HG03060 (cell line): Measurements from ENCODE around the gene GJD4.
A peak's percentile ranks its signal among the peaks of the same experiment; 100 is the strongest.

ENCODE experiments used
- ATAC-seq: cut with Tn5 transposase; IDR thresholded peaks from one replicate; pipeline ENCODE4 v1.9.1; 2021; ENCODE audit warnings: low read depth, moderate number of reproducible peaks; ENCODE audit not compliant: unreplicated experiment

Gene GJD4

DNA sequence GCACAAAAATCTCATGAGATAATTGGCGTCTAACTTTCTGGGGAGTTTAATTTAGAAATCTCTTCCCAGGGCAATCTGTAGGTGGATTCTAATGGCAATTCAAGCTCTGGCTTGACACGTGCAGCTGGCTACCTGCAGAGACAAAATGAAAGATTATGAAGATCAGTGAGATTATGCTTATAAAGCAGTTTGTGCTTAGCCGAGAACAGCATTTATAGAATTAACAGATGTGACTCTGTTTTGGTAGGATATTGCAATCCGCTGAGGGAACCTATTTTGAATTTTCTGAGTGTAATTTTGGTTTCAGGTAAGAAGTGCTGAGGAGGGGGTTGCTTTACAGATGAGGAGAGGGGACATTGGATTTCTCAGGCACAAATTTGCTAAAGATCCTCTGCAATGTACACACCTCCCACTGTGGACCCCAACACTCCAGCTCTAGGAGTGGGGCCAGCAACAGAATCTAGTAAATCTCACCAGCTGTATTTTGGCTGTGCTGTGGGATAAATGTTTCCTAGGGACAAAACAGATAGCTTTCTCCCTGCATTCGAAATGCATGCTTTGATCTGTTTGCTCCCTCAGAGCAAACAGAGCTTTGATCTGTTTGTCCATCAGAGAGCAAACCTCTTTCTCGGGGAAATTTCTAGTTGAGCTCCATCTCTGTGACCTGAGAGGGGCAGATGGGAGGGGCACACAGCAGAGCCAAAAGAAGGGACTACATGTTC is 7.4 kb downstream of the GJD4 start:
- no peak for ATAC-seq

DNA sequence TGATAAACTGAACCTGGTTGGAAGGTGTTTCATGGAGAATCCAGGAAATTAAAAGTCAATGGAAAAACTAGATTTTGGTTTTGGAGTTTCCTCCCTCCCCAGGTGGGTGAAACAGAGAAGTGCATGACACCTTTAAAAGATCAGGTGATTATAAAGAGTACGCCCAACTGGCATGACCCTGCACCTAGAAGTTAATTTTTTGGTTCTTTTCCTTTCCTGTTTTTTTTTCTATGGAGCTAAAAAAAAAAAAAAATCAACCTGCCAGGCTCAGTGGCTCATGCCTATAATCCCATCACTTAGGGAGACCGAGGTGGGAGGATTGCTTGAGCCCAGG is 7.9 kb downstream of the GJD4 start:
- ATAC-seq = no peak

DNA sequence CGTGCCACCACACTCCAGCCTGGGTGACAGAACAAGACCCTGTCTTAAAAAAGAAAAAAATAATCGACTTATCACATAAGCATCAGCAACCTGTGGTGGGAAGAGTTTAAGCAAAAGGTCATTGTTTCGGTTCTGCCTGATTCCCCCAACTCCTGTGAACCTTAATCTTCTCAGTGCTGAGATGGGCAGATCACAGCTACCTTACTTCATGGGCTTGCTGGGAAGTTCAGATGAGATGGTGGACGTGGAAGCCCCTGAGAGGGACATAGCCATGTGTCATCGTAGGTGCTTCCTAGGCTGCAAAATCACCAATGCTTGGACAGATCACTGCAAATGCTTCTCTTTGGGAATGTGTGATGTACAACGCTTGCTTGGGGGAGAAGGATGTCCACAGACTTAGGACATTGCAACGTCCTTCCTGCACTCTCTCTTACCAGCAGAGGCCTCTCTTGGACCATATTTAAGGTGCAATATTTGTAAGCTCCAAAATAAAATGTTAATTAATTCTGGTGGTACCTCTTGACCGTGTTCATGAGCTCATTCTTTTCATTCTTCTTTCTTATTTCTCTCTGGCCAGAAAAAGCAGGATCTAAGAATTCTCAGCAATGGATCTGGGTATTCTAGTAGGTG is 8.6 kb downstream of the GJD4 start:
- no peak for ATAC-seq

DNA sequence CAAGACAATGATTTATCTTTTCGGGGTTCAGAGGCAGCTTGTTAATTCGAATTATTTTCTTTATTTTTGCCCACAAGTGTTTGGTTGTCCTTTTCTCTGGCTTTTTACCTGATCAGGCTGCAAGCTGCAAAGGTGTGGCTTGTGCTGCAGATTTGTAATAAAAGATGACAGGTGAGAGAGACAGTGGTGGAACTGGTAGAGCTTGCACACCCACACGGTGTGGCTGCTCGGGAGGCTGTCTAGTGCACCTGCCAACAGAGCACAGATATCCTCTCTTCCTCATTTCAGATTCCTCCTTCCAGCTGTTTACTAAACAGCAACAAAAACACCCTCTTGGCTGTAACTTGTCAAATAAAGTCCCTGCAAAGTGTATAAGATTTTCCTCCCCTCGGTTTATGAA is 9.2 kb downstream of the GJD4 start:
- ATAC-seq = no peak

DNA sequence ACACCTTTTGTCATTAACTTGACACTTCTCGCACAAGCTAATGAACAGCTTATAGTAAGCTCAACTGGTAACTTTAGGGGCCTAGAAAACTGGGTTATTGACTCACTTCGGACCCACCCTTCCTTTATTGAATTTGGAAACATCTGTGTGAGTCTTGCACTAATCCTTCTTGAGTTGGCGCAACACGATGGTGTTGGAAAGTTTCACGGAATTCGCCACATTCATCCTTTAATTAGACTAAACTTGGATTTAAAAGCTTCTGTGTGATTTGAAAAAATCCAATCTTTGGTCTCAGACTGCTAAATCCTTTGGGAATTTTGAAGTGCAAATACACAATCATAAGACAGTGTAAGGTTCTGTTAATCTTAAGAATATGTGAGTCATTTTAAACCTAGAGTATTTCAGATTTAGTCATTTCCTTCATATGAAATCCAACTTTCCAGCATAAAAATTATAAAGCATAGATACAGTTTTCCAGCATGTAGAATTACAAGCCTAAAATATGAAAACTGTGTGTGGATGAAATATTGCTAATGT is 21.9 kb downstream of the GJD4 start:
- no peak for ATAC-seq

DNA sequence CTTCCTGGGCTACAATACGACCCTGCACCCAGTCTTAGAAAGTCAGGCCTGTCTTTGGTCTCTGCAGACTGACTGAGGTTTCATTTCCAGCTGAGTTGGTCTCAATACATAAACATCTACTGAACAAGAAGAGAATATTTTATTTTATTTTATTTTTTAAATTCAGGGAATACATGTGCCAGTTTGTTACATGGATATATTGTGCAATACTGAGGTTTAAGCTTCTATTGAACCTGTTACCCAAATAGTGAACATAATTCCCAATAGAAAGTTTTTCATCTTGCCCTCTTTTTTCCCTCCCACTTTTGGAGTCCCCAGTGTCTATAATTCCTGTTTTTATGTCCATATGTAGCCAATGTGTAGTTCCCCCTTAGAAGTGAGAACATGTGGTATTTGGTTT is 26.3 kb downstream of the GJD4 start:
- ATAC-seq = no peak

DNA sequence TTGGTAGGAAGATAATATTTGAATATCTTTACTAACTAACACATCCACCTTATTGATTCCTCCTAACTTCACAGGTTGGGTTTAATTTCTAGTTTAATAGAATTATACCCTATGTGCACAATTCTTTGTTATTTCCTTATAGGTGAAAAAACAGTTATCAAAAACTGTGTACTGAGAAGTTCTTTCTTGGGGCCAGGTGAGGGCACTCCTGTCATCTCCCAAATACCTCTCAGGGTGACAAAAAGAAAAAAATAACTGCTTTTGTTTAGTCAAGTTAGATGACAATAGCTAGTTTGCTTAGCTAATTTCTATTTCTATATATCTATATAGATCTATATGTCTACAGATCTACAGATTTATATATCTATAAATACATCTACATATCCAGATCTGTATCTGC is 26.9 kb downstream of the GJD4 start:
- ATAC-seq = no peak

DNA sequence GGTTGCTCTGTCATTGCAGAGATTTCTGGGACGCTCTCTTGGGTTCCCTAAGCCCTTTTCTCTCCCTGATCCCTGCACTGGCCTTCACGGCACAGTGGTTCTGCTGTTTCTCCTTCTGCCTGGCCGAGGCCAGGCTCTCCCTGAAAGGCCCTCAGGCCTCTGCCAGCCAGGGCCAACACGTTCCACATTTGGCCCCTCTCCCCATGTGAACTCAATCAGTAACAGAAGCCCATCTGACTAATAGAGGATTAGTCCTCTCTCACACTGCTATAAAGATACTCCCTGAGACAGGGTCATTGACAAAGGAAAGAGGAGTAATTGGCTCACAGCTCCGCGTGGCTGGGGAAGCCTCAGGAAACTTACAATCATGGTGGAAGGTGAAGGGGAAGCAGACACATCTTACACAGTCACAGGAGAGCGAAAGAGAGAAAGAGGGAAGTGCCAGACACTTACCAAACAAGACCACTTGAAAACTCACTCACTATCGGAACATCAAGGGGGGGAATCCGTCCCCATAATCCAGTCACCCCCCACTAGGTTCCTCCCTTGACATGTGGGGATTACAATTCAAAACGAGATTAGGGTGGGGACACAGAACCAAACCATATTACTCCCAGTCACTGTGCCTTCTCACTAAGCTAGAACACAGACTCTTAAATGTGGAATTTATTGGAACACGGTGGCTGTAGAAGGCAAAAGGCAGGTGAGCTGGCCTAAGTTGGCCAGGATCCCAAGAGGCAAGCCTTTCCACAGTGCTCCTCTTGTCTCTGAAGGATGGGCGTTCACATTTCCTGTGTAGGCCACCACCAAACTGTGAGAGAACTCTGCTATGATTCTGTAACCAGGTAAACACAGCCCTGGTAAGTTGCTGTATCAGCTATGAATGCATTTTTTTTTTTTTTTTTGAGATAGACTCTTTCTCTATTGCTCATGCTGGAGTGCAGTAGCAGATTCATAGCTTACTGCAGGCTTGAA is 28.2 kb downstream of the GJD4 start:
- no peak for ATAC-seq

DNA sequence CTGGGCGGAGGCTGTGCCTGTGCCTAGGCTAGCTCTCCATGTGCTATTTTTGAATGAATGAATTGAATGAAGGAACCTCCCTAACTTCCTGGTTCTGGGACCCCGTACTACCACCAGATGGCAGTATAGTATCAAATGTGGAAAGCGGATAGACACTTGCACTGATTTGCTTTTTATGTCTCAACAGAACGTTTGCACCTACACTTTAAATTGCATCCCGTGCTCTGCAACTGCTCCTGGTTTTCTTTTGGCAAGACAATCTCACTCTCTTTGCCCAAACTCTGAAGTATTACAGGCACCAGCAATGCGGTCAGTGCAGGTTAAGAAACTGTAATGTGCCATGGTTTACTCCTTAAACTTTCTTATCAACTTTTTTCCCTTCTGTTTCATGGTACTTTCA is 30.4 kb downstream of the GJD4 start:
- ATAC-seq = no peak

DNA sequence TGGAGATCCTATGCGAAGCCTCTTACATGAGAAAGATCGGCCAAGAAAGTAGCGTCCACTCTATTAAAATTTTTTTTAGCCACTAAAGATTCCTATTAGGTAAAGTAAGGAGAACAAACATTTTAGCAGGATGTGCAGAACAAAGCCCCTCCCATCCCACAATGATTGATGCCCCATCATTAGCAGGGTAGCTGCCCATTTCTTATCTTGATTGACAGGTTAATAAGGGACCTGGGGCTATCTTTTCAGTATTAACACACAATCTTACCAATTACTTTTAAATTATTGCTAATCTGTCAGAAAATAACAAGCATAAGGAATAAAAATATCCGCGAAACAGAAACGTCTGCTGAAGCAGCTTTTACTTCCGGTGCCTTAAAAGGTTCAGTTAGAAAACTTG is 31.8 kb downstream of the GJD4 start:
- ATAC-seq = no peak

DNA sequence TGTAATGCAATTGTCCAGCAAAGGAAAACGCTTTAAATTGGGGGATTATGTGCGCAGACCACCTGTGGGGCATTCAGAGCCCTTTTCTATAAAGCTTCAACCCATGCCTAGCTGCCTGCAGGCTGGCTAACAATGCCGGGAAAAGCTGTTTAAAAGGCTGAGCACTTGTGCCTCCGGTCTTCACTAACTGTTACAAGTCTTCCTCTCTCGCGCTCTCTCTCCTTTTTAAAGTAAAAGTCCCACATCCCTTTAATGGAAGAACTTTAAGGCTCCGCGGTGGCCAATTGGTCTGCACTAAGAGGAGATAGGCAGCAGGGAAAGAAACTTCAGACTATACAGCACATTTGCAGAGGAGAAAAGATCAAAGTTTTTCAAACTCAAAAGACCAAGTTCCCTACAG is 32.3 kb downstream of the GJD4 start:
- ATAC-seq = no peak

DNA sequence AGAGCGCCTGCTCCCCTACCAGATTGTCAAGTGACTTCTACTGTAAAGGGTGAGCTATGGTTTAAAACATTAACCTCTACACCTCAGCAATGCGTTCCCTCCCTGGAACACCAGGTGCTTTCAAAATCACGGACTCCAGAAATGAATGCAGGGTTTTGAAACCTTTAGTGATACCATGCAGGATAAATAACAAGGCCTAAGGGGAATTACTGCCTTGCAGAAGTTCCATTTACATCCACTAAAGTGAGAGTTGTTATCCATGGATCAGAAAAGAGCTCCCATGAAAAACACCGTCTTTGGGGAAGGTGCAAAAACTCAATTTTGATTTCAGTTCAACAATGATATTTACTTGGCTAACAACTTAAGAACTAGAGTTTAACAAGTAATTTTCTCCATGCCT is 33.0 kb downstream of the GJD4 start:
- ATAC-seq = no peak

DNA sequence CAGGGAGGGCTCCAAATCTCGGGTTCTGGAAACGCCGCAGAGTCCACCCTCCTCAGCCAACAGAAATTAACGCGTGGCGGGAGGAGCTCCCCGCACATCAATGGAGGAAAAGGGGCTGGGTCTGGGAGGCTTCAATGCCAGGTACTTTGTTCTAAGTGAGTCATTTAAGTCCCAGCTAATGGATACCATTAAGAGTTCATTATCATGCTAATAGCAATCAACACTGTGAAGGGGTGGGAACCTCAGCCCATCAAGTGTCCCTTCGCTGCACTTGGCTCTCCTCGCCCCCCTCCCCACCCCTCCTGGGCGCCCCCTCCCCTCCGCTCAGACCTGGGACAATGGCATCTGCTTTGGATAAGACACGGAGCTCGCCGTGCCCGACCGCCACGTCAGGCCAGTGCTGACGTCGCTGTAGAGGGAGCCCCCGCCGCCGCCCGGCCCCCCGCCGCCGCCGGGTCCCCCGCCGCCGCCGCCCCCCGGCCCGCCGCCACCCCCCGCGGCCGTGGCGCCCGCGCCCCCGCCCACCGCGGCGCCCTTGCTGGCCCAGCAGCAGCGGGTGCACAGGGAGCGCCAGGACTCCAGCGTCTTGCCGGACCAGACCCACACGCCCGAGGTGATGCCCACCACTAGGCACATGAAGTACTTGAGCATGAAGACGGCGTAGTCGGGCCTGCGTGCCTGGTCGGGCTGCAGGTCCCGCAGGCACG is 34.0 kb downstream of the GJD4 start:
- no peak for ATAC-seq

DNA sequence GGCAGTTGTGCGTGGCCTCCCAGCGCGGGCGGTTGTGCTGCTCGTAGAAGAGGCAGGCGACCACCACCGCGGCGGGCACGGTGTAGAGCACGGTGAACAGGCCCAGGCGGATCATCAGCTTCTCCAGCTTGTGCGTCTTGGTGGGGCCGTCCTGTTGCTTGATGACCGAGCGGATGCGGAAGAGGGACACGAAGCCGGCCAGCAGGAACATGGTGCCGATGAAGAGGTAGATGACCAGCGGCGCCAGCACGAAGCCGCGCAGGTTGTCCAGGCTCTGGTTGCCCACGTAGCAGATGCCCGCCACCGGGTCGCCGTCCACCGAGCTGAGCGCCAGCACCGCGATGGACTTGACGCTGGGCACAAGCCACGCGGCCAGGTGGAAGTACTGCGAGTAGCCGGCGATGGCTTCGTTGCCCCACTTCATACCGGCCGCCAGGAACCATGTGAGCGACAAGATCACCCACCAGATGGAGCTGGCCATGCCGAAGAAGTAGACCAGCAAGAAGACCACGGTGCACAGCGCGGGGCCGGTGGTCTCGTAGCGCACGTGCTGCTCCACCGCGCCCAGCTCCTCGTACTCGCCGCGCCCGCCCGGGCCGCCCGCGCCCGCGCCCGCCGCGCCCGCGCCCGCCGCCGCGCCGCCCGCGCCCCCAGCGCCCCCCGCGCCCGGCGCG is 34.7 kb downstream of the GJD4 start:
- ATAC-seq = no peak

DNA sequence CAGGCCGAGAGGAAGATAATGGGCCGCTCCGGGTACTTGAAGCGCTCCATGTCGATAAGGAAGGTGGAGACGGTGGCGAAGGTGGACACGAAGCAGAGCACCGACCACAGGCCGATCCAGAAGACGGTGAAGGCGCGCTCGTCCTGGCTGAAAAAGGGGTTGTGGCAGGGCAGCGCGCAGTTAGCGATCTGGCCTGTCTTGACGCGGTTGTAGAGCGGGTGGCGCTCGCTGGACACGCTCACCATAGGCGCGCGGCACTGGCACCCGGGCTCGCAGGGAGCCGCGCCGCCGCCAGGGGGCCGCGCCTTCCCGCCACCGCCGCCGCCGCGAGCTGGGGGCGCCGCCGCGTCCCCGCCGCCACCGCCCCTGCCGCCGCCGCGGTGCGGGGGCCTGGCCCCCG is 35.3 kb downstream of the GJD4 start:
- ATAC-seq = no peak

DNA sequence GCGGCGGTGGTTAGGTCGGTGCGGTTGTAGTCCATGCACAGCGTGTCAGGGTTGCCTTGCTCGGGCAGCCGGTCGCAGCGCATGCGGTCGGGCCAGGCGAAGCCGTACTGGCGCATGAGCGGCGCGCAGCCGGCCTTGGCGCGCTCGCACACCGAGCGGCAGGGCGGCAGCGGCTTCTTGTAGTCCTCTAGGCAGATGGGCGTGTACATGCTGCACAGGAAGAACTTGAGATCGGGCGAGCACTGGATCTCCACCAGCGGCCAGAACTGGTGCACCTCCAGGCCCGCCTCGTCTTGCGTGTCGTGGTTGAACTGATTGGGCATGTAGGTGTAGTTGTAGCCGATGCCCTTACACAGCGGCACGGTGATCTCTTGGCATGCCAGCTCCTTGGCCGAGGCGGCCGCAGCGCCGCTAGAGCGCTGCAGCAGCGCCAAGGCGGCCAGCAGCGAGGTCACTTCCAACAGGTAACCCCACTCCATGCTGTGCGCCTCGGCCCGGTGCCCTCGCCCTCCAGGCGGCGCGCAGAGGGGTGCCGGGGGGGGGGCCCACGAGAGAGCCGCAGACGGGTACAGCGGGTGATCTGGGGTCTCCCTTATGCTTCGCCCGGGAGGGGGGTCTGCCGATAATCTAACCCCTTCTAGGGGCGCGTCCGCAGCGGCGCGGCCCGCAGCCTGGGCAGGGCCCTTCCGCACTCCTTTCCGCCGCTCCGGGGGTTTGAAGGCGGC is 36.0 kb downstream of the GJD4 start:
- ATAC-seq = no peak

DNA sequence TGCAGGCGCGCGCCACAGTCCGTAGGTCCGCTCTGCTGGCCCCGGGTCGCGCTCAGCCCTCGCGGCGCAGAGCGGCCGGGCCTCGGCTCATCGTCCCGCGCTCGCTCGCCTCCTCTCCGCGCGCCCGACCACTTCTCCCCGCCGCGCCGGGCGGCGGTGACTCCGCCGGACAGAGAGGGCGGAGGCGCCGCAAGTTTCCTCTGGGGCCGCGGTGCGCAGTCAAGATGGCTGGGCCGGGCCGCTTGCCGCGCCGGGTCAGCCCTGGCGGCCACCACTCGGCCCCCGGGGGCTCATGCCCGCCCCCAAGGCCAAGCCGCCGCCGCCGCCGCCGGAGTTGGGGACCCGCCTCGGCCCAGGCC is 36.5 kb downstream of the GJD4 start:
- peak; percentile 15 for ATAC-seq

DNA sequence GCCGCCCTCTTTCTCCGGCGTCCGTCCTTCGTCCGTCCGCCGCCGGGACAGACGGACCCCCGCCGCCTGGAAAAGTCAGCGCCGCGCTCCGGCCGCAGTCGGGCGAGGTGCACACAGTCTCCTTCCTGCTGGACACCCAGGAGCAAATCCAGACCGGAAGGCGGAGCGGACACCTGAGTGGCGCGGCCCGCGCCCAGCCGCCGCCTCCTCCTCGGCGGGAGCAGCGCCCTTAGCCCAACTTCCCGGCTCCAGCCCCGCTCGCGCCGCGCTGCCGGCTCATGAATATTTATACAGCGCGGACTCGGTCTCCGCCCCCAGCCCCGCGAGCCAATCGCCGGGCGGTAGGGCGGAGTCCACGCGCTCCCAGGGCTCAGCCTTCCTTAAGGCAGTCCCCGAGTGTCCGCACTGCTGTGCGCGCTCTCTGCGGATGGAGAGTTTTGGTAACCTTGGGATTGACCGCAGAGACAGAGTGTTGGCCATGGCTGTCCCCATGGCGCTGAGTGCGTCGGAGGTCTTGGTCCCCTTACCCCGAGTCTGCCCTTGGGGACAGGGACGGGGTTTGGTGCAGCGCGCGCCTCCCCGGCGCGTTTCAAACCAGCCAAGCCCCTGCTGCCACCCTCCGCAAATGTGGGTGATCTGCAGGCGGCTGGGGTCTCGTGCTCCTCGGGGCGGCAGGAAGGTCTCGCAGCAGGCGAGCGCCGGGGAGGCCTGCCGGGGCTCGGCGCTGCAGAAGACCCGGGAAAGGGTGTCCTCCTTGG is 37.1 kb downstream of the GJD4 start, which contains the start of gene FZD8:
Gene FZD8 (minus strand): TSS at position 262 of the 758 bp plus-strand sequence. CDS start 867 bp downstream, outside the sequence.
- ATAC-seq = peak; percentile 85

DNA sequence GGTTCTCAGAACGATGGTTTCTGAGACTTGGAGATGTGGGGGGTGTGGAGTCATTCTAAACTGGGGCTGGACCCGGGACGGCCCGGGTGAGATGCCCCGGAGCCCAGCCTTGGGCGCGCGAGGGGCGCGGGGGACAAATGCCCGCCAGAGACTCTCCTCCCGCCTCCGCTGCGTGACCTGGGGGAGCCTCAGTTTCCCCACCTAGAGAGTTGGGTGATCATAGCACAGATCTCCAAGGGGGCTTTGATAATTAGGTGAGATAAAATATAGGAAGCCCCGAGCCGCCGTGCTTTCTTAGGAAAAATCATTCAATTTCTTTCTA is 37.6 kb downstream of the GJD4 start:
- ATAC-seq = no peak
